HG03439 (cell line): ENCODE data around the gene FAM124A.

Experiments used
- ATAC-seq: cut with Tn5 transposase; IDR thresholded peaks from one replicate; pipeline ENCODE4 v1.9.1; 2021; ENCODE audit warnings: mild to moderate bottlenecking, moderate library complexity; ENCODE audit not compliant: unreplicated experiment

Gene FAM124A

DNA sequence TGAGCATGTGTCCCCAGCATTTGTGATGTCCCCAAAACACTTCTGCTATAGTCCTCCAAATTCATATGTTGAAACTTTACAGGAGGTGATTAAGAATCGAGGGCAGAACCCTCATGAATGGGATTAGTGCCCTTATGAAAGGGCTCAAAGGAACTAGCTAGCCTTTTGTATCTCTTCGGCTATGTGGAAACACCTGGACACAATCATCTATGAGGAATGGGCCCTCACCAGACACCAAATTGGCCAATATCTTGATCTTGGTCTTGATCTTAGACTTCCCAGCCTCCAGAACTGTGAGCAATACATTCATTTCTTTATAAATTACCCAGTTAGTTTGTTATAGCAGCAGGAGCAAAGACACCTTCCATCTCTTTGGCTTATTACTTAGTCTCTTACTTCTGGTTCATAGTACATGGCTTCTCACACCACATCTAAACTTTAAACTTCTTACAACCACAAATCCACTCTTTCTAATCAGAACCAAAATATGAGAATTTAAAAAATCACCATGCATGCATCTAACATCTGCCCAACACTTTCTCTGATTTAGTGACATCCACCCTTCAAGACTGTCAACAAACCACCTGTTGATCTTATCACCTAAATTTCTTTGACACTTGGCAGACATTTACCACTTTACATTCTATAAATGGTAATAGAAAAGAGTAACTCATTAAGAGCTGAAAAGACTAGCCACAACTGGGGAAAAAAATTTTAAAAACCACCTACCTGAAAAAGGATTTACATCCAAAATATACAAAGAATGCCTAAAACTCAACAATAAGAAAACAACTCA, 110.6 kb downstream of the FAM124A start:
- no peak for ATAC-seq

- ATAC-seq, result no peak
Observed at GRCh38 chr13:51333421-51333820, 111.2 kb downstream of the FAM124A start.

DNA sequence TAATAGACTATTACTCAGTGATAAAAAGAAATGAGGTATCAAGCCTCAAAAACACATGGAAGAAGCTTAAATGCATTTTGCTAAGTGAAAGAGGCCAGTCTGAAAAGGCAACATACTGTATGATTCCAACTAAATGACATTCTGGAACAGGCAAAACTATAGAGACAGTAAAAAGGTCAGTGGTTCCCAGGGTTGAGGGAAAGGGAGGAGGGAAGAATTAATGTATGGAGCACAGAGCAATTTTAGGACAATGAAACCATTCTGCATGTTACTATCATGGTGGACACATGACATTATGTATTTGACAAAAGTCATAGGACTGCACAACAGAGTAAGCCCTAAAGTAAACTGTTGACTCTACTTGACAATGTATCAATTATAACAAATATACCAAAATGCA, 111.6 kb downstream of the FAM124A start:
- ATAC-seq, result no peak
